Measurements from ENCODE around the gene TPBGL.

TPBGL gene

GRCh38 chr11:75204685-75205563 is 35.6 kb upstream of the TPBGL start:
- POLR2A ChIA-PET, result no interaction called here
- CTCF ChIA-PET, result interaction anchor here (0.6 to 8.5 kb wide), 25 partner anchors 9 to 306 kb away, joined by 3 to 174 read pairs (median 5); partner anchors contain the start of genes SLCO2B1 and TPBGL
- no peak for TF ChIP-seq ZNF384 (IDR thresholded peaks at IDR 0.05)
- TF ChIP-seq ELF4 (IDR thresholded peaks at IDR 0.05), result no peak
- TF ChIP-seq L3MBTL2 (conservative IDR thresholded peaks at IDR 0.05), result no peak
- TF ChIP-seq SUZ12 (IDR thresholded peaks at IDR 0.05), result no peak
- TF ChIP-seq CTBP1 (IDR thresholded peaks at IDR 0.05; ENCODE audit: borderline replicate concordance), result no peak
- no peak for TF ChIP-seq FOXA1 (IDR thresholded peaks at IDR 0.05)
- TF ChIP-seq HDGF (IDR thresholded peaks at IDR 0.05; ENCODE audit: borderline replicate concordance), result no peak
- no peak for TF ChIP-seq BHLHE40 (IDR thresholded peaks at IDR 0.05; ENCODE audit: borderline replicate concordance)
- no peak for TF ChIP-seq TARDBP (IDR thresholded peaks at IDR 0.05)
- no peak for TF ChIP-seq NFRKB (IDR thresholded peaks at IDR 0.05)
- TF ChIP-seq ARNT (IDR thresholded peaks at IDR 0.05), result no peak
- no peak for TF ChIP-seq FOXK2 (IDR thresholded peaks at IDR 0.05)
- no peak for TF ChIP-seq LEF1 (IDR thresholded peaks at IDR 0.05; ENCODE audit: borderline replicate concordance)
- no peak for TF ChIP-seq PKNOX1 (IDR thresholded peaks at IDR 0.05)
- TF ChIP-seq FOXM1 (IDR thresholded peaks at IDR 0.05; ENCODE audit: borderline replicate concordance), result no peak
- DNase-seq (ENCODE audit: extremely low spot score), result peak; percentile 86

GRCh38 chr11:75205564-75206020 is 35.0 kb upstream of the TPBGL start:
- ChIA-PET CTCF (interaction anchor here (0.6 to 8.5 kb wide), 24 partner anchors 9 to 307 kb away, joined by 3 to 174 read pairs (median 6); partner anchors contain the start of genes SLCO2B1 and TPBGL), POLR2A (no interaction called here)
- DNase-seq (ENCODE audit: extremely low spot score), result no peak
- no peak for TF ChIP-seq L3MBTL2 (conservative IDR thresholded peaks at IDR 0.05)
- no peak for TF ChIP-seq CTBP1 (IDR thresholded peaks at IDR 0.05; ENCODE audit: borderline replicate concordance)
- no peak for TF ChIP-seq HDGF (IDR thresholded peaks at IDR 0.05; ENCODE audit: borderline replicate concordance)
- no peak for TF ChIP-seq ELF4 (IDR thresholded peaks at IDR 0.05)
- no peak for TF ChIP-seq FOXK2 (IDR thresholded peaks at IDR 0.05)
- no peak for TF ChIP-seq FOXA1 (IDR thresholded peaks at IDR 0.05)
- TF ChIP-seq BHLHE40 (IDR thresholded peaks at IDR 0.05; ENCODE audit: borderline replicate concordance), result no peak
- TF ChIP-seq LEF1 (IDR thresholded peaks at IDR 0.05; ENCODE audit: borderline replicate concordance), result no peak
- no peak for TF ChIP-seq FOXM1 (IDR thresholded peaks at IDR 0.05; ENCODE audit: borderline replicate concordance)
- TF ChIP-seq PKNOX1 (IDR thresholded peaks at IDR 0.05), result no peak
- TF ChIP-seq NFRKB (IDR thresholded peaks at IDR 0.05), result no peak
- TF ChIP-seq TARDBP (IDR thresholded peaks at IDR 0.05), result no peak
- TF ChIP-seq SUZ12 (IDR thresholded peaks at IDR 0.05), result no peak
- no peak for TF ChIP-seq ARNT (IDR thresholded peaks at IDR 0.05)
- TF ChIP-seq SP1 (IDR thresholded peaks at IDR 0.05), result no peak
- TF ChIP-seq ZNF384 (IDR thresholded peaks at IDR 0.05), result no peak

- no peak for TF ChIP-seq CTBP1 (IDR thresholded peaks at IDR 0.05; ENCODE audit: borderline replicate concordance)
- no peak for TF ChIP-seq BHLHE40 (IDR thresholded peaks at IDR 0.05; ENCODE audit: borderline replicate concordance)
- no peak for TF ChIP-seq ARNT (IDR thresholded peaks at IDR 0.05)
- ChIA-PET POLR2A (no interaction called here), CTCF (interaction anchor here (0.8 to 8.5 kb wide), 2 partner anchors 40 to 65 kb away, joined by 3 to 174 read pairs; no protein-coding TSS in a partner anchor)
- DNase-seq (ENCODE audit: extremely low spot score), result no peak
These were observed 32.1 kb upstream of the TPBGL start for GRCh38 chr11:75208446-75208845.

- CTCF ChIA-PET, result interaction anchor here (1.1 to 1.6 kb wide), 3 partner anchors 29 to 72 kb away, joined by 5 to 9 read pairs (median 5); no protein-coding TSS in a partner anchor
- POLR2A ChIA-PET, result no interaction called here
These were observed 28.2 kb upstream of the TPBGL start for GRCh38 chr11:75212411-75212810.

GRCh38 chr11:75214411-75214821 is 26.2 kb upstream of the TPBGL start:
- DNase-seq (ENCODE audit: extremely low spot score), result peak; percentile 87
- ChIA-PET CTCF (interaction anchor here (0.5 to 1.8 kb wide), 11 partner anchors 9 to 115 kb away, joined by 3 to 16 read pairs (median 5); no protein-coding TSS in a partner anchor), POLR2A (no interaction called here)
- no peak for TF ChIP-seq FOXM1 (IDR thresholded peaks at IDR 0.05; ENCODE audit: borderline replicate concordance)
- no peak for TF ChIP-seq SUZ12 (IDR thresholded peaks at IDR 0.05)
- no peak for TF ChIP-seq ARNT (IDR thresholded peaks at IDR 0.05)
- no peak for TF ChIP-seq FOXA1 (IDR thresholded peaks at IDR 0.05)
- no peak for TF ChIP-seq L3MBTL2 (conservative IDR thresholded peaks at IDR 0.05)
- no peak for TF ChIP-seq HDGF (IDR thresholded peaks at IDR 0.05; ENCODE audit: borderline replicate concordance)
- no peak for TF ChIP-seq ZNF384 (IDR thresholded peaks at IDR 0.05)
- TF ChIP-seq CTBP1 (IDR thresholded peaks at IDR 0.05; ENCODE audit: borderline replicate concordance), result no peak
- no peak for TF ChIP-seq BHLHE40 (IDR thresholded peaks at IDR 0.05; ENCODE audit: borderline replicate concordance)
- TF ChIP-seq LEF1 (IDR thresholded peaks at IDR 0.05; ENCODE audit: borderline replicate concordance), result no peak
- no peak for TF ChIP-seq SP1 (IDR thresholded peaks at IDR 0.05)
- TF ChIP-seq FOXK2 (IDR thresholded peaks at IDR 0.05), result no peak
- TF ChIP-seq ELF4 (IDR thresholded peaks at IDR 0.05), result no peak

More at GRCh38 chr11:75212411-75212810, 28.2 kb upstream of the TPBGL start:
- TF ChIP-seq FOXK2 (IDR thresholded peaks at IDR 0.05) (no peak), ARNT (IDR thresholded peaks at IDR 0.05) (no peak), SP1 (IDR thresholded peaks at IDR 0.05) (no peak), ZNF384 (IDR thresholded peaks at IDR 0.05) (no peak), CTBP1 (IDR thresholded peaks at IDR 0.05; ENCODE audit: borderline replicate concordance) (no peak), NFRKB (IDR thresholded peaks at IDR 0.05) (no peak), FOXM1 (IDR thresholded peaks at IDR 0.05; ENCODE audit: borderline replicate concordance) (no peak), PKNOX1 (IDR thresholded peaks at IDR 0.05) (no peak), FOXA1 (IDR thresholded peaks at IDR 0.05) (no peak), ELF4 (IDR thresholded peaks at IDR 0.05) (no peak)
- DNase-seq (ENCODE audit: extremely low spot score), result no peak

All from HEK293T (cell line).